ENCODE measurements around the gene TRANK1.
"Not testable (repeated sequence)": the region's sequence is repeated elsewhere in the genome, so short reads cannot be mapped to it uniquely, and the experiment has no call there.

TRANK1 gene

DNA sequence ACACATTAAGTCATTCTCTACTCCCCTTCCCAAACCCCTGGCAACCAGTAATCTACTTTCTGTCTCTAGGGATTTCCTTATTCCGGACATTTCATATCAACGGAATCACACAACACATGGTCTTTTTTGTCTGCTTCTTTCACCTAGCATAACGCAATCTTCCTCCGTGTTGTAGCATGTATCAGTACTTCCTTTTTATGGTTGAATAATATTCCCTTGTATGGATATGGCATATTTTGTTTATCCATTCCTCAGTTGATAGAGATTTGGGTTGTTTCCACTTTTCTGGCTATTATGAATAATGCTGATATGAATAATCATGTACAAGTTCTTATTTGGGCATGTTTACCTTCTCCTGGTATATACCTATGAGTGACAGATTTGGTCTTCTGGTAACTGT is 63.1 kb downstream of the TRANK1 start:
- DNase-seq: no peak

DNA sequence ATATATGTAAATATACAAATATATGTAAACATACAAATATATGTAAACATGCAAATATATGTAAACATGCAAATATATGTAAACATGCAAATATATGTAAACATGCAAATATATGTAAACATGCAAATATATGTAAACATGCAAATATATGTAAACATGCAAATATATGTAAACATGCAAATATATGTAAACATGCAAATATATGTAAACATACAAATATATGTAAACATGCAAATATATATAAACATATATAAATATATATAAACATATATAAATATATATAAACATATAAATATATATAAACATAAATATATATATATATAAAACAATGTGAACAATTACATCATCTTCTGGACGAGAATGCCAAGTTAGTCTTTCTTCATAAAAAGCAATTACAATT is 65.0 kb downstream of the TRANK1 start:
- not testable (repeated sequence) for DNase-seq

DNA sequence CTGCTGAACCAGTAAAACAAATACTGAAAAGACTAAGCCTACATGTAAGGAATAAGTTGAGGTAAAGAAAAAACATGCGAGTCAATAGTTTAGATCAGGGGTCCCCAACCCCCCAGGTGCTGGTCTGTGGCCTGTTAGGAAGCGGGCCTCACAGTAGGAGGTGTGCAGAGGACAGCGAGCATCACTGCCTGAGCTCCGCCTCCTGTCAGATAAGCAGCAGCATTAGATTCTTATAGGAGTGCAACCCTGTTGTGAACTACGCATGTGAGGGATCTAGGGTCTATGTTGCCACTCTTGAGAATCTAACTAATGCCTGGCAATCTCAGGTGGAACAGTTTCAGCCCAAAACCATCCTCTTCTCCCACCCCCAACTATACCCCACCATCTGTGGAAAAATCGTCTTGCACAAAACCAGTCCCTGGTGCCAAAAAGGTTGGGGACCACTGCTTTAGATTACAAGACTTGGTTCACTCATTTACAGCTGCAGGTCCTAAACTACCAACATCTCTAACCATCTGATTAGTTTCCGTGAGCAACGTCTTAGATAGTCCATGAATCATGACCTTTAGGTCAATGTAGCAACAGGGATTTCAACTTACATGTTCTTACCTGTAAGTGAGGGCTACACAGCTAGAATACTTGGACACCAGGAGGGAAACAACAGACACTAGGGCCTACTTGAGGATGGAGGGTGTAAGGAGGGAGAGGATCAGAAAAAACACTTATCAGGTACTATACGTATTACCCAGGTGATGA is 66.7 kb downstream of the TRANK1 start:
- no peak for DNase-seq

DNA sequence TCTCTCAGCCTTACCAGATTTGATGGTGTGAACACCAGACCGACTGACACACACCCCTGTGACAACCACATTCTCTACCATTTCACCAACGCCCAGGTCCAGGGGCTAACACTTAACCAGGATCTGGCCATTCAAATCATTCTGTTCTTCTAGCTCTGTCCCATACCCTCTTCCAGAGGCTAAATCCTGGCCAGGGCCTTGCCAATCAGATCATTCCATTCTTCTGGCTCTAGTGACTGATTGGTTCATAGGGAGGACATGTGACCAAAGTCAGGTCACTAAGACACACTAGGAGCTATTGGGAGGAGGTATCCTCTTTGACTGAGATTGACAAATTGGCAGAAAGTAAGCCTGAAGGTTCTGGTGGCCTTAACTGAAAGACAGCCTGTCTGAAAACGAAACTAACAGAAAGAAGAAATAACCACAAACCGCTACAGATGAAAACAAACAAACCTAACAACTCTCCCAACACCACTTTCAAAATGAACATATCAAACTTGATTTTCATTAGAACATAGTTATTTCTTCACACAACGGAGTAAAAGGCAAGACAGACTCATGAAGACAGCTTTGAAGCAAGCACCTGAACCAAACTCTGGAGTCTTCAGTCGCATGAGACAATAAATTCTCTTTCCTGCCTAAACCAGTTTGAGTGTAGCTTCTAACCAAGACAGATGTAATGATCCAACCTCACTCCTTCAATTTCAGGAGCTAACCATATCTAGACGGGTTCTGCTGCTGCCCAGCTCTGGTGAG is 68.5 kb downstream of the TRANK1 start:
- DNase-seq: no peak

DNA sequence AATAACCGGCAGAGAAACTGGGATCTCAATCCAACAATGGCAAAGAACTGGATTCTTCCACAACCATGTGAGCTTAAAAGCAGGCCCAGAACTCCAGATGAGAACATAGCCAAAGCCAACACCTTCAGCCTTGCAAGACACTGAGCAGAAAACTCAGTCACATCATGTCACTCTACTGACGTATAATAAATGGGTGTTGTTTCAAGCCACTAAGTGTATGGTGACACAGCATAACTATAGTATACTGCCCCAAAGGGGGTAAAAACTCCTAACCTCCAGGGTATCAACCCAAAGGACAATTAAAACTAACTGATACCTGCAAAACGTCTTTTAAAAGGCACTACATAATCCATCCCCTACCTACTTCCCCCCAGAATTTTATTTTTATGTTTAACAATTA is 69.5 kb downstream of the TRANK1 start:
- DNase-seq: no peak

DNA sequence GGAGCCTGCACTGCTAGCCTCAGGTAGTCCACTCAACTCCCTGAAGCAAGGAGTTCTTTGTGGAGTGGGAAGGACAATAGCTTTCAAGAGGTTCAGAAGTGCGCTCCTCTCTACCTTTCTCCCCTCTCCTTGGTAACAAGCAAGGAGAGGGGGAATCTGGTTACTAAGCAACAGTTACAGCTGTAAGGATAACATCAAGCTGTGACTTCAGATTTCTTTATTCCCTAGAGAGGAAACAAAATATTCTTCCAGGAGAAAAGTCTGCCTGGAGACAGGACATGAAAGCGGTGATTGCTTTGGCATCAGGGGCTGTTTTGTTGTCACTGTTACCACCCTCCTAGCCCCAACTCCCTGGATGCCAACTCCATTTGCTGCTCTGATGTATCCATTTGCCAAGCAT is 70.4 kb downstream of the TRANK1 start:
- DNase-seq: no peak

DNA sequence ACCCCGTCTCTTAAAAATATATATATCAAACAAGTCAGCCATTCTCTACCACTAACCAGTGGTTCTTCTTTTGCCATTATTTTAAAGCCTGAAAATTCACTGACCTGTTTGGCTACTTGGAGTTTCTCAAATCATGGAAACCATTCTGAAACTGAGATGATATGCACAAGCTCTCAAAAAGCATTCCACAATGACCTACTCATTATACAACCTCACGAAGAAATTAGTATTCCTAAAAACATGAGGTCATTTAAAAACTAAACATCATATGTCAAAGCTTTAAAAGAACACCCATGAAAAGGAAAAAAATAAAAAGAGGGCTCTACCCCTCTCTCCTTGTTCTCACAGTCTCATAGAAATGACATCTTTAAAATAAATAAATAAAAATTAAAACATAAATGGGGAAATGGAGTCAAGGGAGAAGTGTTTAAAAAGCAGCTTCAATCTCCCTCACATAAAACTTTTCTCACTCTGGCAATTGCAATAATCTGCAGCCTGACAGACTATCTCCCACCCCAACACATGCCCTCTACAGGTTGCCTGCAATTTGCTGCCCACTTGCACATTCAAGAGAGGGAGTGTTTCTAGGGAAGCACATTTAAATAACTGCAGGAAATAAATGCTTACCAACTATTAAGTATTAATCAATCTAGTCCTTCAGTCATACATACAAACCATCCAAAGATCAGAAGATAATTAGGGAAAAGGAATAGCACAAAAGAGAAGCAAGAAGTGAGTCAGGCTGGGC is 73.3 kb downstream of the TRANK1 start:
- DNase-seq: no peak

DNA sequence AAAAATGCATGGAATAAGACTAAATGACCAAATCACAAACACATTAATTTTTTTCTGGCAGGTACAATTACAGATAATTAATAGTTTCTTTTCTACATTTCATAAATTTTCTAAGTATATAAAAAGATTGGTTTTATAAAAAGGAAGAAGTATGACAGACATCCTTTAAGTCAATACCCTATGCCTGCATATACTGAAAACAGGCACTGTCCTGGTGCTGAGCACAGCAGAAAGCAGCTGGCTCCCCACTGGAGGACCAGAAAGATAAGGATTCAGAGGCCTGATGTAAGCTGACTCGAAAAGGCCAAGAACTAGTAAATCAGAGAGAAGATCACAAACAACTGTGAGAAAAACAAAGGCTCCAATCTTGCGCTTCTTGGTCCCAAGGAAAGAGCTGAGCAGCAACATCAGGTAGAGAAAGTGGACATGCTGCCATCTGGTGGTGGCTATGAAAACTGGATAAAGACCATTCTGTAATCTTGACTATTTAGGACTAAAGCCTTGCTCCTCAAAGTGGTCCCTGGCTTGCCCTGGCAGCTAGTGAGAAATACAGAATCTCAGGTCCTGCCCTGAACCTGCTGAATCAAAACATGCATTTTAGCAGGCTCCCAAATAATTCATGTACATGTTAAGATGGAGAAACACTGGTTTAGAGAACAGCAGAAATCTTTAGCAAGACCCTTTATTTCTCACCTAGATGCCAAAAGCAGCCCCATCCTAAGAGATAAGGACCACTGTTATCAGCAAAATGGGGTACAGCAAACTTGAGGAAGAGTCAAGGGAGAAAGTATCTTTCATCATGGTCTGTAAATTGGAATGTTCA is 76.0 kb downstream of the TRANK1 start:
- peak; percentile 6 for DNase-seq

DNA sequence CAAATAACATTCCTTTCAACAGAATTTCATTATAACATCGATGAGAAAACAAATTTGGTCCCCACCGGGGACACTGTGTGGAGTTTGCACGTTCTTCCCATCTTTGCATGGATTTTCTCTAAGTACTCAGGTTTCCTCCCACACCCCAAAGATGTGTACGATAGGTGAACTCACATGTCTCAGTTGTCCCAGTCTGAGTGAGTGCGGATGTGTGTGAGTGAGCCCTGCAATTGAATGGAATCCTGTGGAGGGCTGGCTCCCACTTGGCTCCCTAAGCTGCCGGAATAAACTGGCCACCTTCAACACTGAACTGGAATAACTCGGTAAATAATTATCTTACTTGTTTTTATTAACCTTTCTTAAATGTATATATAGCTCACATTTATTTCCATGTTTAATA is 77.0 kb downstream of the TRANK1 start:
- no peak for DNase-seq

DNA sequence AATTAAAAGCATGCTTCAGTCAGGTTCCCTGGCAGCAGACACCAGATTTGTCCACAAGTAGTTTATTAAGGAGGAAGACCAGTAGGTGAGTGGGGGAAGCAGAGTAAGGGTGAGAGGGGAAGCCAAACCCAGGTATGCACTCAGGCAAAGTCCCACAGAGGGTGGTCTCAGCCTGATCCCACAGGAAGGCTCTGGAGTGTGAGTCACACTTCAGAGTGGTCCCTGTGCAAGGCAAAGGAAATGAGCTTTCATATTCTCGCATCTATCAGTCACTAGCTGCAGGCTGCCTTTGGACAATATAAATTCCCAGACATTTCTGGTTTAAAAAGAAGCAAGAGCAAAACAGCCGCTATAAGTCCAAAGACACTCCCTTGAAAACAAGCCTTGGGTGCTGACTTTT is 78.5 kb downstream of the TRANK1 start:
- DNase-seq: no peak

DNA sequence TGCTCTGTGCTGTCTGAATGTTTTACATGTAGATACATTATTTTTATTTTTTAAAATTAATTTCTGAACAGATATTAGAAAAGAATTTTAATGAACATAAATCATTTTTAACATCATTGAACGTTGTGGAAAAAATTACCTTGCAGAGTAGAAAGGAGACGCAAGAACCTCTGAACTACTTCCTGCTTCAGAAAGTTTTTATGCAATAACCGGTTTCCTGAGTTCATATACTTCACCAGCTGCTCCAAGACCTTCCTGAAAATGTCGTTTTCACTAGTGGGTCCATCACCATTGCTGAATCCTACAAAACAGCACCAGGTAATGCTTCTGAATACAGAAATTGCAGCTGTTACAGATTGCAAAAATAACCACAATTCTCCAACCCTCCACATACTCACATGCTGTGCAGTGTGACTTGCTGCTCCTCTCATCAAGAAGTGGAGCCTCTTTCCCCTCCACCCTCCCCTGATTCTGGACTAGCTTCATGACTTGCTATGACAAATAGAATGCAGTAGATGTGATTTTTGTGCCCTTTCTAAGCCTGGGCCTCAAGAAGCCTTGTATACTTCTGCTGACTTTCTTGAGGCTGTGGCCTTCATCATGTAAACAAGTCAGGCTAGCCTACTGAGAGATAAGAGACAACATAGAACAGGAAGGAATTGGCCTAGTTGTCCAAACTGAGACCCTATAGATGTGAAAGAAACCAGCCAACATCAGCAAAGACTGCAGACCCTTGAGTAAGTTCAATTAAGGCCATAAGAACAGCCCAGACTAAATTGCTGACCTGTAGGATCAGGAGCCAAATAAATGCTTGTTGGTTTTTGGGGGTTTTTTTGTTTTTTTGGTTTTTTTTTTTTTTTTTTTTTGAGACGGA is 80.4 kb downstream of the TRANK1 start:
- DNase-seq: no peak

DNA sequence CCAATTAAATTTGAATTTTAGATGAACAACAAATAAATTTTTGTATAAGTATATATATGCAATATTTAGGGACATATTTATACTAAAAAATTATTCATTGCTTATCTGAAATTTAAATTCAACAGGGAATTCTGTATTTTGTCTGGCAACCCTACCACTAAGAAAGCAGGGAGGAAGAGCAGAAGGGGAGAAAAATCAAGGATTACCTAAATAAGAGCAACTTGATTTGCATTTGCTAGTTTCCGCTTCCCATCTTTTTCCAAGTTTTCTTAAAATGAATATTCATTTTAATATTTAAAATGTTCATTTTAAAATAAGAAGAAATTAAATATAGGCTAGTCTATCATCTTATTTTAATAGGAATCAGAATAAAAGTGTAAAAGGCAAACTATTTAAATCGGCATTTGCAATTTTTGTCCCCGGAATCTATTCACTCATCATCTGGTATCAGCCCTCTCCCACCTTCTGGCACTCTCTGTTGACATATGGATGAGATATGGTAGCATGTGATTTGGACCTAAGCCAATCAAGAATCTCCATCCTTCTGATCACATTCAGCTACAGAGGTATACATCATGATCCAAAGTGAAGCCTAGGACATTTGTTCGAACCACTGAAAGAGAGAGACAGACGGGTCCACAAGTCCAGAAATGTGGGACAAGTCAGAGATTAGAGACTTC is 82.6 kb downstream of the TRANK1 start:
- DNase-seq: no peak

DNA sequence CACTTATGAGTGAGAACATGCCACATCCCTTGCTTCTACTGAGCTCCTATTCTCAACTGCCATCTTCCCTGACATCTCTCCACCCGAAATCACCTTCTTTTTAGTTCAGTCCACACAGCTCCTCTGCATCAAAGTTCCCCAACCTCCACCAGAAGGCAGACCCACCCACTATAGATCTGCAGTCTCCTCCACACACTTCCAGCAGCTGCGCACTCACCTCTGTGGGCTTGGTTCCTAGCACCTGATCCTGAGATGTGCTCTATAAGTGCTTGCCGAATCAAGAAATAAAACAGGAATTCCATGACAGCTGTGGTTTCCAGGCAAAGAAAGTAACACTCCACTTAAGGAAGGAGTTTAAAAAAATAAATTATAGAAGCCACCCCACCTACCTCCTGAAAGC is 85.4 kb downstream of the TRANK1 start:
- no peak for DNase-seq

DNA sequence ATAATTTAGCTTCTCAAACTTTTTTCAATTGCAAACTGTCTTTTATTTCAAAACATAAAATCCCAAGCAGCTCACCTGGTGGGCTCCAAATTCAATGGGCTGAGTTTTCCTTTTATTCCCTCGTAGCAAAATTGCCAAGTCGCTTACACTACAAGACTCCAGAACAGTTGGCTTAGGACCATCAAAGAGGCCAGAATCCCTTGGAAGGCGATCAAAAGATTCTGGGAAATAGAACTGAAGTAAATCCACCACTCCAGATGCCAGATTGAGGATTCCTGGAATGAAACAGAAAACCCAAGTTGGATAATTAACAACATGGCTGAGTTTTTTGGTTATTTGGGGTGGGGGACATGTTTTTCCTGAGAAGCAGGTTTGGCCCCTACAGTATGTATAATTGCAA is 92.8 kb downstream of the TRANK1 start:
- DNase-seq: no peak

DNA sequence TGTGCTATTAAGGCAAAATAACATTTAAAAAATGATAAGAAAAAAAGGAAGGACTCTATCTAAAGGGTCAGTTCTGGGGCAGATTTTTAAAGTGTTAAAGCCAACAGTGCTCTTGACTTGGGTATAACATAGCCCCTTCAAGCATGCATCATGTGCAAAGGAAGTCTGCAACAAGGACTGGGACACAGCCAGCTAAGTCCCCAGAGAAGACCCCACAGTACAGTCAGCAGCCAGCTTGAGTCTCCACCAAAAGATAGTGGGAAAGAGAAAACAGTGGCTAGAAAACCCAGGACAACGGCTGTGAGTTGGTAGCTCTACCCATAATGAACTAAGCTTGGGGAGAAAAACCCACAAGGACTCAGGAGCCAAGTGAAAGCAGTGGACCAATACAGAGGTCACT is 94.1 kb downstream of the TRANK1 start:
- DNase-seq: no peak

DNA sequence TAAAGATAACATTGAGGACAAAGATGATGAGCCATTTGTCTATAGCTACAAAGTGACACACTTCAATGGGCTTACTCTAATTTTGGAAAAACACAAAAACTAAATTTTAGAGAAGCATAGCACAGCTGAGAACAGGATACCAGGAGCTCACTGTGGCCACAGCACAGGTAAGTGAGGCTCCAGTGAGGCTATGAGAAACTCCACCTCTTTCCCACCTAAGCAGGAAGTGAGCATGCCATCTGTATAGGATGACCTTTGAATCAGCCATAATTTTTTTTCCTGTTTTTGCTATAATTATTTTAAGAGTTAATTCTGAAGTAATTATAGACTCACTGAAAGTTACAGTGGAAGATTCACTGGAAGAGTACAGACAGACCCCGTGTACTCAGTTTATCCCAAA is 98.4 kb downstream of the TRANK1 start:
- no peak for DNase-seq

DNA sequence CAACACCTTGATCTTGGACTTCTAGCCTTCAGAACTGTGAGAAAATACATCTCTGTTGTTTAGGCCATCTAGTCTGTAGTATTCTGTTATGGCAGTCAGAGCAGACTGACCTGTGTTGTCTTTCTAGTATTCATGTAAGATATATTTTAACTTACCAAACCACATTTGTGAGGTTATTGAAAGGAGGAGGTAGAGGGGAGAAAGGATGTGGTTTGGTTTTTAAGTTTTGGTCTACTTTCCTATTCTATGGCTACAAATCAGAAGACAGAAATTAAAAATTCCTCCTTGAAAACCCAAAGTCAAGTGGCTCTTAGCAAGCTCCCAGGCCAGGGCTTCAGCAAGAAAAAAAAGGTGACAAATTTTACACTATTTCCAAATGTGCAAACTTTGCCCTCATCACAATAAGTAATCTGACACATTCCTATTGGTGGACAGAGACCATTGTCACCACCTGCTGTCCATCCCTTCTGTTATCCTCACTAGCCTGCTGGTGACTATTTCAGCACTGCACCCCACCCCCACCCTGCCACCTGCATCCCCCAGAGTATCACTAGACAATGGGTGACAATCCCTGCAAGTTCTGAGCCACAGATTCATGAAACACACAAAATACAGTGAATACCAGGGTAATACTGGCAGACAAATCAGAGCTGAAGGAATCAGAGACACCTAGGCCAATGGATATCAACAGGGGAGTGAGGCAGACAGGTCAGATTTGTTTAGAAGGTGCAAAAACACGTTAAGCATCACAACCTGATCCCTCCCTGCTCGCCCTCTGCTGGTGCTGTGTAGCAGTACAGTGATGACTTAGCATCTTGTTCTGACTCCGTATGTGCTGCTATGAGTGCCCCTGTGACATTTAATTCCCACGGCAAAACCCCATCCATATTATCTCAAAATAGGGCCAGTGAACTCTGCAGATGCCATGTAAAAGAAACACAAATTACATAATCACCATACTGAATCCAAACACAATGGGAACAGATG is 101.5 kb downstream of the TRANK1 start:
- no peak for DNase-seq

DNA sequence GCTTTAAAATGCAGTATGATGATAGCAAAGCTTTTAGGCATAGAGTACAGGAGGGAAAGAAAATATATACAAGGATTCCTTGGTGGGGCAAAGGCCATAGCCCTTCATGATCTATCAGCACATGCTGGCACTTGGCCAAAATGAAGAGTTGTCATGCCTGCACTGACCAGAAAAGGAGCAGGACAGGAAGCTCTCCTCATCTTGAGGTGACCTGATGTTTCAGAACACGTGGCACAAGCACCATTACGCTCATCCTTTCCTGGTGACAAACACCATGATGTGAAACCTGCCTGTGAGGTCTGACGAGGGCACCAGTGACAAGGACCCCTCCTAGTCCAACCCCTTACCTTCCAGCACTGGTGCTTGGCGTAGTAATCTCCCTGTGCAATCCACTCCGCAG is 102.6 kb downstream of the TRANK1 start:
- DNase-seq: no peak

DNA sequence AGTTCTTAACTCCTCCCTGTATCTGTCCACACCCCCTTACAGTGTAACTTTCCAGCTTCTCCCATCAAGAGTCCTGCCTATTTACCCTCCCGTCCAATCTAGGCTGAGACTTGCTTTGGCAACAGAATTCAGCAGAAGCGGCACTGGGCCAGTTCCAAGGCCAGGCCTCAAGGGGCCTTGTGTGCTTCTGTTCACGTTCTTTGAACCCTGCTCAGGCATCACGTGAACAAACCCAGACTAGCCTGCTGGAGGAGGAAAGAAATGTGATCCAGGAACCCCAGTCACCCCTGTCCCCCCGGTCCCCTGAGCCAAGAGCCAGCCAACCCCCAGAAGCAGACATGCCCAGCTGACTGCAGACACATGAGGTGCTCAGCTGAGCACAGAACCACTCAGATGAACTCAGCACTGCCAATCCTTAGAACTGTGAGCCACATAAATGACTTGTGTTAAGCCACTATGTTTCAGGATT is 104.4 kb downstream of the TRANK1 start:
- no peak for DNase-seq

DNA sequence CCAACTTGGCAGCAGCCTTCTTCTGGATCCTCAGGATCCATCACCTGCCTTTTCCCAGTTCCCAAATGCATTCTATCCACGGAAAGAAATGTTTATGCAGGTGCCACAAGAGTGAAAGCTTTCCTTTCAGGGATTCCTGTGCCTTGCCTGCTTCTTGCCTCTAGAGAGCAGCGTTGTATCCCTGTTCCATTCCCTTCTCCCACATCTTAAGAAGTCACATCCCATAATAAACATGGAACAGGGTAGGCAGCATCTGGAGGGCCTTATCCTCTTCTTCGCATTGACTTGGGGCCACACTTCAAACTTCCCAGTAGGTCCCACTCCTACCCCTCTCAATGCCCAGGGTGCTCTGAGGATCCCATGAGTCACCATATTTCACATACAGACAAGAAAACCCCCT is 107.8 kb downstream of the TRANK1 start:
- DNase-seq: no peak

Measured in T1000 (cell line).